Measurements from ENCODE around the gene LPCAT1.
"Not testable (repeated sequence)": the region's sequence is repeated elsewhere in the genome, so short reads cannot be mapped to it uniquely, and the experiment has no call there.

LPCAT1 gene

DNA sequence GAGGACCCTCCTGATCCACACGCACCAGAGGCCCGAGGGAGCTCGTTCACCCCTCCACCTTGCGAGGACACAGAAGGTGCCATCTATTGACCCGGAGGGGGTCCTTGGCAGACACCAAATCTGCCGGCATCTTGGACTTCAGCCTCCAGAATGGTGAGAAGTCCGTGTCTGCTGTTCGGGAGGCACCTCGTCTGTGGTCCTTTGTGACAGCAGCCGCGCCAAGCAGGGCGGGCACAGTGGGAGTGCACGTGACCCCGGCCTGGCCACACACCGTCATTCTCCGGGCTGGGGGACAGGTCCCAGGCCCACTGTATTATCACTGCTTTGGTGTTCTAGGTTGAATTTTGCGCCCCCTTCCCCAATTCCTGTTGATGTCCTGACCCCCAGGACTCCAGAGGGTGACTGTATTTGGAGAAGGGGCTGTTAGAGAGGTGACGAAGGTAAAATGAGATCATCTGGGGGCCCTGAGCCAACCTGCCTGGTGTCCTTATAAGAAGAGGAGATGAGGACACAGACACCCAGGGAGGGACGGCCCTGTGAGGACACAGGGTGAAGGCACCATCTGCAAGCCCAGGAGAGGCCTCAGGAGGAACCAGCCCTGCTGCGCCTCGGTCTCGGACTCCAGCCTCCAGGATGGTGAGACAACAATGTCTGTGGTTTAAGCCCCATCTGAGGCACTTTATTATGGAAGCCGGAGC, 15.7 kb downstream of the LPCAT1 start:
- no peak for DNase-seq

DNA sequence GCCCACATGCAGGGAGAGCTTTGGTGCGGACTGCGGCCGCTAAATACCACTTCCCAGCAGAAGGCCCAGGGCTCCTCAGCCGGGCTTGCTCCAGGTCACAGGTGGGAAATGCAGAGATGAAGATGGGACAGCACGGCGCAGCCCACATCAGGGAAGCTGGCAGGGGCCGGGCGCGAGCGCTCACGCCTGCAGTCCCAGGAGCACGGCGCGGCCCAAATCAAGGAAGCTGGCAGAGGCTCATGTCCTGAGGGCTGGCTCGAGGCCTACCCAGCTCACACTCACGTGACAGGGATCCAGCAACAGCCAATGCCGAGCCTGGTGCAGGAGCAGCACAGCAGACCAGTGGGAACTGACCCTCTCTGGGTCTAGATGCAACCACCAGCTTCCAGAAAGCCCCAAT, 16.3 kb downstream of the LPCAT1 start:
- DNase-seq = no peak

DNA sequence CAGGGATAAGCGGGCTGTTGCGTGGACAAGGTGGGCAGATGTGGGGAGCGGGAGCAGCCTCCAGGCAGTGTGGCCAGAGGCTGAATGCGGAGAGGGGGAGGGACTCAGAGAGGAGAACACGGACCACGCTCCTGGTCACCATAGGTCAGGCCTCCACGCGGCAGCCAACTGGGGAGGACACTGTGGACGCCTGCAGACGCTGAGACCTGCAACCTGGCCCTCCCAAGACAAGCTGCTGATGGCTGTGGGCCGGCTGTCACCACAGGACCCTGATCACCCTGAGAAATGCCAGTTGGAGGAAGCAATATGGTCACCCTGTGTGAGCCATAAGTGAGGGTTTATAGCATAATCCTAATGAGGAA, 16.8 kb downstream of the LPCAT1 start:
- no peak for DNase-seq

DNA sequence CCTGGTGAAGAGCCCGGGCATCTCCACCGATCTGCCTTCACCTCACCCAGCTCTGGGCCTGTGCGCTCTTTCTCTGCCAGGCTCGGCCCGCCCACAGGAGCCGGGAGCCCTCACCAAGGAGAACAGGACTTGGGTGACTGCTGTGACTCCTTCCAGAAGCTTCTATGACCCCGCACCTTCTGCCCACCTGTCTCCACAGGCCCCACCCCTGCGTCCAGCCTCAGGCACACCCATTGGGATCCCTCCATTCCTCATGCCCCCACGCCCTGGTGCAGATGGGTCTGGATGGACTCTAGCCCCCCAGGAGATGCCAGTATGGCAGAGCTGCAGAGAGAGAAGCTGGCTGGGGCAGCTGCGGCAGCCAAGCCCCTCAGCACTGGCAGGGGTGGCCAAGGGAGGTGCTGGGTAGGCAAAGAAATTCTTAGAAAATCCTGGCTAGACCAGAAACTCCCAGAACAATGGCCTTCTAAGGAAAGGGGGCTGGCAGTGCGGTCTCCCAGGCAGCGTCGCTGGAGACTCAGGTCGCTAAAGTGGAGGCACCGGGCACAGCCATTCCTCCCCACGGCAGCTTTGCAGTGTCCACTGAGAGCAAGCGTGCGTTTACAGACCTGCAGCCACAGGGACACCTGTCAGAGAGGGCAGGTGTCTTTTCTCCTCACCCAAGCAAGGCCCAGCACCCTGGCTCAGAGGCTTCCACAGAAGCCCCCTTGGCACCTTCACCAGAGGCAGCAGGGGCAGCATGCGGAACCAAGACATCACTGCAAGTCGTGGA, 17.3 kb downstream of the LPCAT1 start:
- no peak for DNase-seq

DNA sequence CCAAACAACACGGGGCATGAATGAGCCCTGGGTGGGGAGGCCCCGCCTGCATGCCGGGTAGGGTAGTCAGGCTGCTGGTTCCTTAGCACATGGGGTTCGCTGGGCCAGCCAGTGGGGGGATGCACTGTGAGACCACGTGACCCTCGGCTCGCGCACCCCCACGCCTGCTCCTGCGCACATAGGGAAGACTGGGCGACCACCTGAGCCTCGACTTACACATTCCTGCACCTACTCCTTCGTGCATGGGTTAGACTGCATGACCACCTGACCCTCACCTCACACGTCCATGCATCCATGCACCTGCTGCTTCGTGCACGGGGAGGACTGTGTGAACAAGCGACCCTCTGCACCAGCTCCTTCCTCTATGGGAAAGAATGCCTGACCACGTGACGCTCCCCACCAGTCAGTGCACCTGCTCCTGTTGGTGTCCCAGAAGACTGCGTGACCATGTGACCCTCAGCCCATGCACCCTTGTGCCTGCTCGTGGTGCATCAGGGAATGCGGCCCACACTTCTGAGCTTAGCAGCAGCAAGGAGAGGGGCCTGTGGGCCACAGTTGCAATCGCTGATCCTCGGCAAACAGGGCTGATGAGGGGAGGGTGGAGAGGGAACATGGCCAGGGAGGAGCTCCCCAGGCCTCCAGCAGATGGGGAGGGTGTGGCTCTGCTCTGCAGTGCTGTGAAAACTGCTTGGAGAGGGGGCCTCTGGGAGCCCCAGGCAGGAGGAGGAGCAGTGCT, 18.1 kb downstream of the LPCAT1 start:
- DNase-seq = no peak

DNA sequence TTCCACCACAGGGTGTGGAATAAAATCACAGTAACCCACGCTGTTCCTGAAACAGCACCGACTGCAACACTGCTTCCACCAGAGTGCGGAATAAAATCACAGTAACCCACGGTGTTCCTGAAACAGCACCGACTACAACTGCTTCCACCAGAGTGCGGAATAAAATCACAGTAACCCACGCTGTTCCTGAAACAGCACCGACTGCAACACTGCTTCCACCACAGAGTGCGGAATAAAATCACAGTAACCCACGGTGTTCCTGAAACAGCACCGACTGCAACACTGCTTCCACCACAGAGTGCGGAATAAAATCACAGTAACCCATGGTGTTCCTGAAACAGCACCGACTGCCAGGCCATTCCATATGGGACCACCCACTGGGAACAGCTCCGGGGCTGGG, 18.7 kb downstream of the LPCAT1 start:
- not testable (repeated sequence) for DNase-seq

DNA sequence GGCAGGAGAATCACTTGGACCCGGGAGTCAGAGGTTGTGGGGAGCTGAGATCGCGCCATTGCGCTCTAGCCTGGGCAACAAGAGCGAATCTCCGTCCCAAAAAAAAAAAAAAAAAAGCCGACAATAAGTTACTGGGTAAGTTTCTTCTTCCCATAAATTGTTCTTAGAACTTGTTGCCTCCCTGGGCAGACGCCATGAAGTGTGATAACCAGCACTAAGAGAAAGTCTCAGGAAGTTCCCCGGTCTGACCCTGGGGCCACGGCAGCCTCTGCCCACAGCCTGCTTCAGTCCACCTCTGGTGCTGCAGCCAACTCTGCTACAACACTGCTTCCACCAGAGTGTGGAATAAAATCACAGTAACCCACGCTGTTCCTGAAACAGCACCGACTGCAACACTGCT, 19.1 kb downstream of the LPCAT1 start:
- DNase-seq = no peak

DNA sequence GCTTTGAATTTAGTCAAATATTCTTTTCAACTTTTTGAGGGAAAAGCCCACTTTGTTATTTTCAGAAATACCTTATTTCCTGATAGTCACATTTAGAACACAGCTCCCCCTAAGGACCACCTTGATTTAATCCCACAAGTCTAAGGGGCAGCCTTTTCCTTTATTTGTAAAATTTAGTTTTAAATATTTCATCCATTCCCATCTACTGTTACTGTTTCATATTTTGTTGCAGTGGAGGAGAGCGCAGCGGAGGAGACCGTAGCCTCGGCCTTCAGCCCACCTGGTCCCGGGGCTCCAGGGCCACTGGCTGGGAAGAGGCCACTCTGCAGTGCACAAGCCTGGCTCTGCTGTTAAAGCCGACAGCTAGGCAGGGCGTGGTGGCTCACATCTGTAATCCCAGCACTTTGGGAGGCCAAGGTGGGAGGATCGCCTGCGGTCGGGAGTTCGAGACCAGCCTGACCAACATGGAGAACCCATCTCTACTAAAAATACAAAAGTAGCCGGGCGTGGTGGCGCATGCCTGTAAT, 19.6 kb downstream of the LPCAT1 start:
- DNase-seq = no peak

DNA sequence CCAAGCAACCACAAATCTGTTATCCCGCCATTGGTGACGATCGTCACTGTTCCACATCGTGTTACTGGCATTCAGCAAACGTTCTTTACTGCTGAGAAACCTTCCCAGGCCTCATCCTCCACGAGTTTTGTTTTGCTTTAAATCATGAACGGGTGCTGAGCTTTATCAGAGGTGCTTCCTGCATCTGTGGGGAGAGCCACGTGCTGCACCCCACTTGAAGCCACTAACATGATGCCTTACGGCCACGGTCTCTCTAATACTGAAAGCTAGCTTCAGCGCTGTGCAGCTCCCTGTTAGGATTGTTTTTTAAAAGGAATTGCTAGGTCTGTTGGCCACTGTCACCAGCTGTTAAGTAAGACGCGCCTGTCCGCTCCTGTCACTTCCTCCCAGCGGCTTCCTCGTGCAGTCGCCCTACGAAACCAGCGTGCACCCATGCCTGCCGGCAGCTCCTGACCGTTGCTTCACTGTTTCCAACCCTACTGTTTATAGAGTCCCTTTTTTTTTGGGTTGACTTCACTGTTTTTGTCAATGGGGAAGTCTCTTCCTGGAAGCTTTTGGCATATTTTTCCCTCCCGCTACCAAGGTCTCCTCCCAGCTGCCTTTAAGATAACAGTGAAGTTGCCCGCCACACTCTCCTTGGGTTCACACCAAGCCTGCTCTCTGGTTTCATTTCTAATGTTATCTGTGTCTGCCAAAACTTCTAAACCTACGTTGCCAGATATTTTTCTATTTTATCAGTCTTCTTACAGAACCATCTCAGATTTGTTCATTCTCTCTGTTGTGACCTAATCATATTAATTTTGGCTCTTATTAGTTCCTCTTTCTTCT, 20.3 kb downstream of the LPCAT1 start:
- DNase-seq = no peak

DNA sequence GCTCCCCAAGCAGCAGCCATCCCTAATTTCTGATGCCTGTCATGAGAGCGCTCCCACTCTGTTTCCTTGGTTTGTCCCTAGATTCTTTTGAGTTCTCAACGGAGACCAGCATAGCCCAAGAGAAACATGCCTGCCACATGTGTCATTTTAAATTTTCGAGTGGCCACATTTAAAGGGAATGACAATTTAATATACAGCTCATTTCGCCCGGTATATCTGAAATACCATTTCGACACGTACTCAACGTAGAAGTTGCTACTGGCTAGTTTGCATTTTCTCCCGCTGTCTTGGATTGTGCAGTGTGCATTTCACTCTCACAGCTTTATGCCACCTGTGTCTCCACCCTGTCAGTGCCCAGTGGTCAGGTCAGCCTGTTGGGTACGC, 21.0 kb downstream of the LPCAT1 start:
- no peak for DNase-seq

DNA sequence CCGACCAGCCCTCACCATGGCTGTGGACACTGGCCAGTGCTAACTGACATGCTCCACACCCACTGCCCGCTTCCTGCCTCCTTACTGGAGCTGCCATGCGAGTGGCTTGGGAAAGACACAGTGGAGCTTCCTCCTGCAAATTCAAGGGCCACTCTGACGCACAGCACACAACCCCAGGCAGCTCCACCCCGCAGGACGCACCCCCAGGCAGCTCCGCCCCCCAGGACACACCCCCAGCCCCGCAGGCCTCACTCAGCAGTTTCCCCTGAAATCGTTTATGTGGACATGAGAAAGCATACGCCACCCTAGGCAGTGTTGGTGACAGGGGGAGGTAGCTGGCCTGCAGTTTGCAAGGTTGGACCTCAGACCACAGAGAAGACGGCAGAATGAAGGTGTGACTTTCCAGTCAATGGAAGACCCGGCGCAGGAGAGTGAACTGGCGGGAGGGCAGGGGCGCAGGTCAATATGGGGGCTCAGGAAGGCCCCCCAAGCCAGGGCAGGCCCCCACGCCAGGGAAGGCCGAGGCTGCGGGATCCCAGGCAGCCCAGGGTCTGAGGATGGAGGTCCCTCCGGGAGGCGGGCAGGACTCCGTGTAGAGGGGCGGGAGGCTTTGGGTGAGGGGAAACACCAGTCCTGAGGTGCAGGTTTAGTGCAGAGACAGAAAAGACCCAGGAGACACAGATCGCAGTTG, 21.6 kb downstream of the LPCAT1 start:
- no peak for DNase-seq

DNA sequence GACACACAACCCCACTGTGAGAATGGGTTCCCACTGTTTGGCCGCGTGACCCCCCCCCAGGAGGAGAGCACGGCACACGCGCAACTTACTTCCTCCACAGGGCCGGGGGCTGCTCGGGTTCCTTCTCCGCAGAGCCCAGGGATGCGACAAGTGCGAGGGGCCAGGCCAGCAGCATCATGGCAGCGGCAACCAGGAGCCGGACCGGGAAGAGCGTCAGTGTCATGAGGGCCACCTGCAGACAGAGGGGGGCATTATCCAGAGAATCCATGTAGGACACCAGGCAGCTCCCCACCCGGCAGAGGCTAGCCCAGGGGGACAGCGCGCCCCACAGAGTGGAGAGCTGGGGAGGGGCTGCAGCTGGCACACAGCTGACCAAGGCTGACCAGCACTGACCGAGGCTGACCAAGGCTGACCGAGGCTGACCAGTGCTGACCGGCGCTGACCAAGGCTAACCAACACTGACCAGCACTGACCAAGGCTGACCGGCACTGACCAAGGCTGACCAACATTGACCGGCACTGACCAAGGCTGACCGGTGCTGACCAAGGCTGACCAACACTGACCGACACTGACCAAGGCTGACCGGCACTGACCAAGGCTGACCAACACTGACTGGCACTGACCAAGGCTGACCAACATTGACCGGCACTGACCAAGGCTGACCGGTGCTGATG, 22.3 kb downstream of the LPCAT1 start:
- DNase-seq = peak; percentile 25

DNA sequence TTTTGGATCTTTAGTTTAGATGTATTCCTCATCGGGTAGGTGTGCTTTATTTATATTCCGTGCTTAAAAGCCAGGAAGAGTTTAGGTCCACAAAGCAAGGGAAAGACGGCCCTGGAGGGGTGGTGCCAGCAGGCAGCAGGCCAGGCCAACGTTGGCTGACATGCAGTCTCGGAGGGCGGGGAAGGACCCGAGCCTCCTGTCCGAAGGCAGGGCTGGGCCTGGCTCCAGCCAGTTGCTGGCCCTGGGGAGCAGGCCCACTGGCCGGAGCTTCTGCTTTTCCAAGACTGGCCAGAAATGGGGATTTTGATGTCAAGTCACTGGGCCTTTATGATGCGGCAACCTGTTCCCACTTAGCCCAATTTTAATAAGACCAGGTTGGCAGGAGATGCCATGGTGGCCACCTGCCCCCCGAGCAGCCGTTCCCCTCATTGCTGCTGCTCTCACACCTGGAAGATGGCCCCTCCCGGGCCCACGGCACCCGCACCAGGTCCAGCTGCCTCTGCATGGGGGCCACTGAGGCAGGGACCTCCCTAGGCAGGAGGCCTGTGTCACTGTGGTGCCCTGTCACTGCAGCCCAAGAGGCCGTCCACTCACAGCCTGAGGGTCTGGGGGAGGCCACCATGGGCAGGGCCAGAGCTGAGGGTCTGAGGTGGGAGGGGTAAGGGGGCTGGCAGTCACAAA, 23.2 kb downstream of the LPCAT1 start:
- DNase-seq = no peak

DNA sequence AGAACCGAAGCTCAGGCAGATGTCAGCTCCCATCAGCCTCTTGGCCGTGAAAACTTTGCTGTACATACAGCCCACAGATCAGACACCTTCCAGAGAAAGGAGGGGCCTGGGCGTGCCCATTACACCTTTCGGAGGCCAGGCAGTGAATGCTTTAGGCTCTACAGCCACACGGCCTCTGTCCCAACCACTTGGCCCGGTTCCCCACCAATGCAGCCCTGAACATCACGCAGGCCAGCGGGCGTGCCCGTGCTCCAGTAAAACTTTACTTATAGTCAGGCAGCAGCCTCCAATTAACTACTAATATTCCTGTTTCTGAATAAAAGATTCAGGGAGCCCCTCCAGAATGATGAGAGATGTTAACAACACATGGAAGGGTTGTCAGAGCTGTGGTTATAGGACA, 23.9 kb downstream of the LPCAT1 start:
- no peak for DNase-seq

DNA sequence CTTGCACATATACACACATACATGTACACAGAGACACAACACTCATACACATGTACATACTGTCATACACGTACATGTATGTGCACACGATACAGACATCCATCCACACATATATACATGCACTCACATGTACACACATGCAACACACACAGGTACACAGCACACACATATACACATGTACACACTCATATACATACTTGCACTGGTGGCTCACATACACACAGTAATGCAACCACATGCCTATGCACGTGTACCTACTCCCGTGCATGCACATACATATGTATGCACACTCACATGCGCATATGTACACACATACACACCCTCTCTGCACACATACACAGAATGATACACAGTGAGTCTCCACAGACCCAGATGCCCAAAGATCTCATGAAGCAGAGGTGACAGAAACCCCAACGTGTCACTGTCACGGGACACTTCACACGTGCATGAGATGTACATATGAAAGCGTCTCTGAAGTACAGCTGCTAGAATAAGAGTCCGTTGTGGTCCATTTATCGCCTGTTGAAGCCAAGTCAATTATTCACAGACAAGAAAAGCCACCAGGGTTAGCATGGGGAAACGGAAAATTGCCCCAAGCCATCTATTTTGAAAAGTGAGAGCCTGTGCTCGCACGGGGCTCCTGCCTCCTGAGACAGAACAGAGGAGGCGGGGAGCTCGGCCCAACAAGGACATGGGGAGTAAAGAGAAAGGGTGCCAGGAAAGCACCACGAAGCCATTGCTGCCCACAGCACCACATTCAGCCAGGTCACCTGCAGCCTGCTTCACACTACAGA, 24.9 kb downstream of the LPCAT1 start:
- DNase-seq = no peak

DNA sequence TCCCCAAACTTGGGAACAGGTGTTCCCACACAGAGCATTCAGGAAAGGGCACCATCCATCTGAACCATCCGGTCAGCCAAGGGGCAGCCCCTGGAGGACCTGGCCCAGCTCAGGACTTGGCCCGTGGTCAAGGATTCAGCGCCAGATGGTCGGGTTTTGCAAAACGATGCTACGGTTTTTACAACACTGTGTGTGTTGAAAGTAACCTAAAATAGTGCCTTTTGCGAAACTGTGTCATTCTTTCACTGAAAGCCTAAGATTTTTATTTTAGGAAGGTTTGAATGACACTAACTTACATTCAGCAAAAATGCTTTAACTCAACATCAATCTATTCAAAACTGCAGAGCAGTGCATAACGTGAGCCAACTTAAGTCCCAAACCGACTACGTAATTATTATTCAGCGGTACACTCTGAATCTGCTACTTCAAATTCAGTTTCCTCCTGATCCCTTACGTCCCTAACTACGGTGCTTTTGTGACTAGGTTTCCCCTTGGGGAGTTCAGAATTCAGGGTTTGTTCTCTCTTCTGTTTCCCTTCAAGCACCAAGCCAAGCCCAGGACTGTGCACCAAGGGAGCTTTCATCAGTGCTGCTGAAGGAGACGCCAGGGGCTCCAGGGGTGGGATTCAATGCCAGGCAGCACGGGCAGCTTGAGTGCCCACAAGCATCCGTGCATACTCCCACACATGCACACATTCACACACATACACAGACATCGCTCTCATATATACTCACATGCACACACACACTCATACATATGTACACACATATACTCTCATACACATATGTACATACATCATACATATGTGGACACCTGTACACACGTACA, 25.8 kb downstream of the LPCAT1 start:
- DNase-seq = no peak

DNA sequence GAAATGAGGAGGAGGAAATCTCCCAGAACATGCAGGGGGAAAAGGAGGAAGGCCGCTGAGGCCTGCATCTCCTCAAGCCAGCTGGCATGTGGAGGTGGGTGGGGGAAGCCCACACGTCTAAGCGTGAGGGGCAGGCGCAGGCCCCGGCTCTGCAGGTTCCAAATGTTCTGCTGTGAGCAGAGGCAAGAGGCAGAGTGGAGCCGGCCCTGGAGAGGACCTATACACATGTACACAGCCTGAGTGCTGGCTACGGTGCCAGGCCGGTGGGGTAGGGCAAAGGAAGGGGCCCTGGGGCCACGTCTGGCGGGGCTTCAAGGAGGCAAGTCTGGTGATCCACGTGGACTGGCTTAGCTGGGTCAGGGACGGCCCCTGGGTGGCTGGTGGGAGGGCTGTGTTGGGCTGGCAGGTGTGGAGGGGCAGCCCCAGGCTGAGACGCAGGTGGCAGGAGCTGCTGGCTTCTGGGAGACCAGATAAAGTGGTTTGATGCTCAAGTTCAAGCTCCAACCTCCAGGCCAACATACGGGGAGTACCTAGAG, 26.4 kb downstream of the LPCAT1 start:
- DNase-seq = no peak

DNA sequence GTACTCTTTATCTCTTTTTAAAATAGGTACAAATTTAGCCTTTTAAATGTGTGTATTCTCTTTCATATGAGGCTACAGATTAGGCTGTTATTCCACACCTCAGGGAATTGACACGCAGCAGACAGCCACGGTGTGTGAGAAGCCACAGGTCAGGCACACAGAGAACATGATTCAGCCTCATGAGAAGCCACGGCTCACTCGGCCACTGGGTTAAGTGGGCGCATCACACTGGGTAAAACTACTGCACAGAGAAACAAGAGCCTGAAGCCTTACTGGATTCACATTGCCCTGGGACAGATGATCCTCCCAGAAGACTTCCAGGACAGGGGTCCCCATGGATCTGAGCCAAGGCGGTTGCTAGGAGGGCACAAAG, 28.2 kb downstream of the LPCAT1 start:
- DNase-seq = no peak

Measured in T-helper 9 cell (primary cell).